HL-60 (cell line): ENCODE data around the gene NKX1-1.

ENCODE experiments used
- CTCF ChIP-seq: IDR thresholded peaks from one replicate; pipeline ENCODE4 v1.5.1; 2011; ENCODE audit warnings: low read length, control low read depth, inconsistent platforms; ENCODE audit not compliant: insufficient read depth
- GABPA ChIP-seq: IDR thresholded peaks from 2 replicates; pipeline ENCODE4 v1.6.1; 2012; ENCODE audit warnings: low read depth
- POLR2AphosphoS5 ChIP-seq: IDR thresholded peaks from 2 replicates; pipeline ENCODE4 v1.6.1; 2012; ENCODE audit warnings: low read depth
- REST ChIP-seq: IDR thresholded peaks from 2 replicates; pipeline ENCODE4 v1.6.1; 2012; ENCODE audit warnings: low read depth; ENCODE audit not compliant: insufficient replicate concordance
- SPI1 ChIP-seq: IDR thresholded peaks from 2 replicates; pipeline ENCODE4 v1.6.1; 2012; ENCODE audit warnings: low read depth, mild to moderate bottlenecking, borderline replicate concordance

- TF ChIP-seq CTCF, result no peak
- no peak for TF ChIP-seq REST
- no peak for TF ChIP-seq SPI1
- TF ChIP-seq POLR2AphosphoS5, result no peak
- TF ChIP-seq GABPA, result no peak
Observed at GRCh38 chr4:1414831-1415680, 8.8 kb upstream of the NKX1-1 start.
